LNCaP clone FGC (cell line): ENCODE results near the gene SLC24A3.

Experiments used
- DNase-seq: peaks from one replicate; pipeline ENCODE4 v3.0.0-alpha.2; 2011; ENCODE audit warnings: low read depth
- H3K4me3 ChIP-seq: 2 replicates; pipeline ENCODE4 v1.5.1; 2011; ENCODE audit warnings: mild to moderate bottlenecking, low read depth, low read length, control low read depth
- CTCF ChIP-seq: IDR thresholded peaks from 2 replicates; pipeline ENCODE4 v1.5.1; 2012; ENCODE audit warnings: mild to moderate bottlenecking; ENCODE audit not compliant: control insufficient read depth, insufficient read depth; ENCODE audit errors: extremely low read depth

SLC24A3 gene

GRCh38 chr20:19412254-19412653 lies 199.8 kb downstream of the SLC24A3 start:
- DNase-seq = no peak

GRCh38 chr20:19414600-19414999 lies 202.2 kb downstream of the SLC24A3 start:
- no peak for TF ChIP-seq CTCF
- no peak overlapping the region for H3K4me3 ChIP-seq
- DNase-seq = no peak

More at GRCh38 chr20:19412254-19412653, 199.8 kb downstream of the SLC24A3 start:
- TF ChIP-seq CTCF = no peak
- H3K4me3 ChIP-seq = no peak overlapping the region

- H3K4me3 ChIP-seq = no peak overlapping the region
- DNase-seq = no peak
- TF ChIP-seq CTCF = no peak
Measured at GRCh38 chr20:19415786-19416185, 203.3 kb downstream of the SLC24A3 start.

- no peak for DNase-seq
- no peak for TF ChIP-seq CTCF
- no peak overlapping the region for H3K4me3 ChIP-seq
Measured at GRCh38 chr20:19416627-19417026, 204.2 kb downstream of the SLC24A3 start.

- H3K4me3 ChIP-seq = no peak overlapping the region
- DNase-seq = no peak
- TF ChIP-seq CTCF = no peak
Measured at GRCh38 chr20:19419396-19419795, 207.0 kb downstream of the SLC24A3 start.

- no peak overlapping the region for H3K4me3 ChIP-seq
- DNase-seq = no peak
- TF ChIP-seq CTCF = no peak
Measured at GRCh38 chr20:19423097-19423899, 210.9 kb downstream of the SLC24A3 start.

GRCh38 chr20:19423900-19424620 lies 211.6 kb downstream of the SLC24A3 start:
- H3K4me3 ChIP-seq = no peak overlapping the region
- no peak for TF ChIP-seq CTCF

More at GRCh38 chr20:19423900-19424620, 211.6 kb downstream of the SLC24A3 start:
- no peak for DNase-seq
